ENCODE results near the gene SOX3.

Gene SOX3

DNA sequence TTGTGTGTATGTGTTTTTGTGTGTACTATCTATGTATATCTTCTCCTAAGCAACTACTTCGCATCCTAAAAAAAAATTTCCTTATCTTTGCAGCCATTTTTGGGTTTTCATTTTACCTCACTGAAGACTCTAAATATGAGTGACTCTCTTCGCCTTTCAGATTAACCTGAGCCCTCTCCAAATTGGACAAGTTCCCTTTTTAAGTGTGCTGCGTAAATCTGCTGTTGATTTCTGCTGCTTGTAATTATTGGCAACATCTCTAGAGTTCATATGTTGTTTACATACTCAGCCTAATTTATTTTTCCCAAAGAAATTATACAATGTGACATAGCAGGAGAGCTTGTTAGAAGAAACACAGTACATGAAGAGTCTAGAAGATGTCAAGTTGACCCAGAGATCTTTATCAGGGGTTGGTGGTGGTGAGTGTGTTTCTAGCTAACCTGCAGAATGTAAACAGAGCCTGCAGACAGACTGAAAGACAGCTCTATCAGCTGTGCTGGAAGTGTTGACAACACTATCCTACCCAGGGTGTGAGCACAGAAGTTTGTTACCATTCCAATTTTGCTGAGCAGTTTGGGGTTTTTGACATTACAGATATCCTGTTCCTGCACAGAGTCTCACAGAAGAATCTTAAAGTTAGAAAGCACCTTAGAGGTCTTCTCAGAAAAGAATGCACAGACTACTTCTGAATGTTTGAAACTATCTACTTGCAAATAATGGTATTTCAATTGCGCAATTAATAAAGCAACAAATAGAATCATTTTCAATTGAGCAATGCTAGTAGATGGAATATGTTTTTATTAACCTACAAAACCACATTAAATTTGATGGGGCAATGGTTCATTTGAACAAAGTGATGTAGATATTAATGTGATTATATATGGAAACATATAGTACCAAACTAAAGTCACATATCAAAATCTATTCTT is 12.5 kb downstream of the SOX3 start:
- DNase-seq = no peak

DNA sequence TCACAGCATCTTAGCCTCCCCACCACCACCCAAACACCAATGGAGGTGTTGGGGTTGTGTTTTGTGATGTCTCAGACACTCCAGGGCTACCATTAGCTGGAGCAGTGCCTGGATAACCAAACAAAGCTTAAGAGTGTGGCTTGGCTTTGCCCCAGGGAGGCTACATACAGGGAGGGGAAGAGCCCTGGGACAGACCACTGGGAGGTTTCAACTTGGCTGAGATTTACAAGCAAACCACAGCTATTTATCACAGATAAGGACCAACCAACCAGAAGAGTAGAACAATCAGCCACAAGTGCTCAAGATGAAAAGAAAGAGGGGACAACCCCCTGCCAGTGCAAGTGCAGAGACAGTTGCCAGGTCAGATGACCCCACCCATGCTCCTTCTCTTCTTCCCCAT is 24.1 kb downstream of the SOX3 start:
- DNase-seq = no peak

DNA sequence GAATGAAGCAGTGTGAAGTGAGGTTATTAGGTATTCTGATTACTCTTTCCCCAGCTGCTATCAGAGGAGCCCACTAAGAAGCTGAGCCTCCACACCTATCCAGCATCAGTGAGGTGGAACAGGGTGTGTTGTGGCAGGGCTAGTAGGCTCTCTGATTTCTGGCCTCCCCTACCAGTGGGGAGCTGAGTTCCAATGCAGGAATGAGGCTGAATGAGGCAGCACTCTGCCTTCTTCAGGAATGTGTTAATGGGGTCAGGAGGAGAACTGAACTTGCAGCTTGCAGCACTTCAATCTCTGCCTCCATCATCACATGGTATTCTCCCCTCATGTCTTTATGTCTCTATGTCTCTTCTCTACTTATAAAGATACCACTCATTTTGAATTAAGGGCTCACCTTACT is 26.9 kb downstream of the SOX3 start:
- DNase-seq = no peak

DNA sequence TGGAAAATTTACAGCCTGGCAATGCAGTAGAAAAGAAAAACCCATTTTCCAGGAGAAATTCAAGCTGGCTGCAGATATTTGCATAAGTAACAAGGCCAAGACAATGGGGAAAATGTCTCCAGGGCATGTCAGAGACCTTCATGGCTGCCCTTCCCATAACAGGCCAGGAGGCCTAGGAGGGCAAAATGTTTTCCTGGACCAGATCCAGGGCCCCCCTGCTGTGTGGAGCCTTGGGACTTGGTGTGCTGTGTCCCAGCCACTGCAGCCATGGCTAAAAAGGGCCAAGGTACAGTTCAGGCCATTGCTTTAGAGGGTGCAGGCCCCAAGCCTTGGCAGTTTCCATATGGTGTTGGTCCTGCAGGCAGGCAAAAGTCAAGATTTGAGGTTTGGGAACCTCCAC is 29.8 kb downstream of the SOX3 start:
- no peak for DNase-seq

DNA sequence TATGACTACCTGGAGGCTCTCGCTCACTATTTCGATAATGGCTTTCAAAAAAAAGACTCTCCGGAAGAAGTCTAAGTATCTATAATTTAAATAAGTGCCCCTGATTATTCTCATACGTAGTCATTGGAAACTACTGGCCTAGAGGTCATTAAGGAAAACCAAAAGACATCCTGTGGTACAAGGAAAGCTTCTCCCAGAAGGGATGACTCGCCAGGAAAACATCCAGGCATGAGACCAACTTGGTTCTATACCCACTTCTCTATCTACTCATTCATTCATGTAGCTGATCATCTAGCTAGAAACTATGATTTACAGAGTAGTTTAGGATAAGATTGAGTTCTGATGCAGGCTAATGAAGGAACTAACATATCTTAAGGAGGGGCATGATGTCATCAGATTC is 37.7 kb downstream of the SOX3 start:
- no peak for DNase-seq
